ENCODE measurements around the gene LZTS2. TPM values are rescaled to one million over a fixed set of nuclear protein-coding genes. Genes with fewer than 3 reads are reported as not detected.

The LZTS2 gene
- total RNA-seq, 1 donor from 2014 or later, result 19.2 TPM

DNA sequence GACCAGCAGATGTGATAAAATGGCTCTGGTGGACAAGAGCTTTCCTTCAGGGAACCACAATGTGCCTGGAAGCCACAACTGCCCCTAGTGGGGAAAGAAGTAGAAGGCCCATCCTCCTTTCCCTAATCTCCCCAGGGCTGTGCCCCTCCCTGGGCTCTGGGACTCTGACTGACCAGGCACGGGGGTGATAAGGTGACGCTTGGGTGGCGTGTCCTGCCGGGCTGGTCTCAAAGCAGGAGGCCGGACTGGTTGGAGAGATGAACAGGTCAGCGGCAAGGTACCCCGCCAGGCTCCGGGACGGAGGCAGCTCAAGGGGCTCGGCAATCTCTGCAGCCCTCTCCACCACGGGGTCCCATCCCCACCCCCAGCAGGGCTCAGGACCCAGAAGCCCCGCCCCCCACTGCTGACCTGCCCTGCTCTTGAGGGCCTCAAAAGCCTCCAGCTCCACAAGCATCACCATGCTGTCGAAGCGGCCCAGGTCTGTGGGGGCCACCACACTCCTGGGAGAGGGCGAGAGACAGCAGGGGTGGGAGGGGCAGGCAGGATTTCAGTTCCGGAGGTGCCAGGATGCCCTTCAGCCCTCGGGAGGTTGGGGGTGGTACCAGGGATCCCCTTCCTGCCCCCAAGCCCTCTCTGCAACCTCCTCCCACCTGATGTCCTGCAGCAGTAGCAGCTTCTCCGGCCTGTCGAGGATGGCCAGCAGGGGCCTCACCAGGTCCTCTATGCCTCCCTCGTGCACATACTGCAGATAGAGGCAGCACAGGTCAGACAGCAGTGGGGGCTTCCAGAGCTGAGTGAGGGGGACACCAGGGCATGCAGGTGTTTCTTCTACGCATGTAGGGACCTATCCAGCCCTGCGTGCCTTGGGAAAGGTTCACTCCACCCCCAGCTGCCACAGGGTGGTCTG is 12.2 kb downstream of the LZTS2 start:
- intact Hi-C loops (cut with micrococcal nuclease), result loop anchor here (2.0 to 10.0 kb wide), 3 partner anchors 99 to 449 kb away; partner anchors contain the start of gene SLF2

DNA sequence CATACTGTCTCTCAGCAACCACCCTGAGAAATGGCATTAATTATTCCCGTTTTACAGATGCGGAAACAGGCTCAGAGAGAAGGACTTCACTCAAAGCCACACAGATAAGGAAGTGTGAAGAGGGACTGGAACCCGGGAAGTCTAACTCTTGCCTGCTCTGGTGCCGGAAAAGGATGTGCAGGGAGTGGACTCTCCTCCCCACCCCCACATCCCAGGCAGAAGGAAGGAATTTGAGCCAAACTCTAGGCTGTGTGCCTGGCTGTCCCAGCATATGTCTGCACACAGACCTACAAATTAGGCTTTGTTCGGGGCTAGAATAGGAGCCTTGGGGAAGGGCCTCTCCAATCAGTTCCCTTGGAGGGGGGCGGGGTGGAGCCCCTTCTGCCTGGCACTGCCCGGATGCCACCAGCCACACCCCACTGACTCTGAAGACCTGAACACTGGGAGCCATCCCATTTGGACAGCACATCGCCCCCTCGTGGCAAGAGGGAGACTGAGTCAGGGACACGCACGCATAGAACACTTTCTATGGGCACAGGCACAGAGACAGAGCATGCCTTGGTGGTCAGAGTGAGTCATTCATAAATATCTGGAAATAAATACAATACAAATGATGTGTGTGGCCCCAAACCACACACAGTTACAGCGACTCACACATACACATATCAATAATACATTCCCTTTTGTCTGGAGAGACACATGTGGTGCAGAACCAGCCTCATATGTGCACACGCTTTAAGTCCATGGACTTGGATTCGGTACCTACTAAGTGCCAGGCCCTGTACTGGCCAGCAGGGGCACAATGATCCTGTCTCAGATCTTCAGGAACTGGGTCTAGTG is 13.1 kb downstream of the LZTS2 start:
- intact Hi-C loops (cut with micrococcal nuclease), result loop anchor here (1.0 to 10.0 kb wide), 4 partner anchors 13 to 450 kb away; partner anchors contain the start of genes LZTS2 and SLF2

DNA sequence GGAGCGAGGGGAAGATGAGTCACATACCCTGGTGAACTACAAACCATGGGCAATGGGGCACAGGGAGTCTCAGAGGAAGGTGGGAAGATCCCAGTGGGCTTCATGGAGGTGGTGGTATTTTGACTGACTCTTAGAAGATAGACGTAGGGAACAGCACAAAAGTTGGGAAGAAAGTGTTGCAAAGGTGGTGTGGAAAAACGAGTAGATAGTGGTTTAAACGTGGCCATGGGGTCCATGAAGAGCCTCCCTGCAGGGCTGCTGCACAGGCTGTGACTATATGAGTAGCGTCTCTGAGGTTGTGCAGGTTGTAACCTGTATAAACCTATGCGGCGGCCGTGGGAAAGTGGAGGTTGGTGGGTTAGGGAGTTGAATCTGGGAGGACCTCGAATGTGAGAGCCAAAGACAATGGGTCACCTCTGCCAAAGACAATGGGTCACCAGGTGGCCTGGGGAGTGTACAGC is 13.8 kb downstream of the LZTS2 start:
- intact Hi-C loops (cut with micrococcal nuclease), result loop anchor here (1.0 to 10.0 kb wide), 4 partner anchors 14 to 451 kb away; partner anchors contain the start of genes LZTS2 and SLF2

DNA sequence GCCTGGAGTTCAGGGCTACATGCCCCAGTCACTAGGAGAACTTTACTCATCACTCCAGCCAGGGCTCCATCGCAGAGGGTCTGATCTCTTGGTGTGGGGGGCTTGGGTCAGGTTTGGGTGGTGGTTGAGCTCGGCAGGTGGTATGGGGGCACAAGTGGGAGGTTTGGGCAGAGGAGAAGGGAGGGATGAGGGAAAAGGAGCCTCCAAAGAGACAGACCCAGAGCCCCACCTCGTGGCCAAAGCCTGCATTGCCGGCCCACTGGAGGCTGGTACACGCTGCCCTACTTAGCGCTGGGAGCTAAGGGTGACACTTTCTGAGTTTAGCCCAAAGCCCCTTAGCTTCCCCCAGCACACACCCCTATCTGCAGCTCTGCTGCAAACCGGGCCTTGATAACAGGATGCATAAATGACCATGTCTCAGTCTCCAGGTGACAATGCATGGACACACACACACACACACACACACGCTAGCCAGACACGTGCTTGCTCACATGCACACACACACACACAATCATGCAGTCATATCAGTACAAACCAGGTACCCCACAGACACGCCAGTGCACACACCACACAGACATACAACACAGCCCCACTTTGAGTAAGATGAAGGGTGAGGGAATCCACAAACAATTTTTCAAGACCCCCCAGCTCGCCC is 14.7 kb downstream of the LZTS2 start:
- intact Hi-C loops (cut with micrococcal nuclease), result loop anchor here (1.0 to 10.0 kb wide), 4 partner anchors 17 to 340 kb away; partner anchors contain the start of genes PDZD7, SEMA4G, SFXN3 and SLF2

DNA sequence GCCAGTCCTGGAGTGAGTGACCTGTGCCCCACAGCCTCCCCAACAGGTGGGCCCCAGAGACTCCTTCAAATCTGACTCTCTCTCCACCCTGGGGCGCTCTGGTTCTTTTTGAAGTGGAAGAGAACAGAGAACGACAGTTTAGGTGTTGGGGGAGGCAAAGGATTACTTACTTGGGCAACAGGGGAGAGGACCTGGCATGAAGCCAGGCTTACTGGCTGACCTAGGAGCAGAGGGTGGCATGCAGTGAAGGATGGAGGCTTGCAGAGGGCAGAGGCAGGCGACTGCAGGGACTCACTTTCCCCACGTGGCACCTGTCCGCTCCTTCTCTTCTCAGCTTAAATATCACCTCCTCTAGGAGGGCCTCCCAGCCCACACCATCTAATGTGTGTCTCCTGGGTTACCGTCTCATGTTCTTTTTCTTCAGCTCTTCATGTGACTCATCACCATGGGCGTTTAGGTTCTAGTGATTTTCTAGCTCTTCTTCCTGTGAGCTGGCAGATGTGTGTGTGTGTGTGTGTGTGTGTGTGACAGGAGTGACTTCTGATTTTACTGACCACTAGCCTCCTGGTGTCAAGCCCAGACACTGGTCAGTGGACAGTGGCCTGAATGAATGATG is 15.5 kb downstream of the LZTS2 start:
- intact Hi-C loops (cut with micrococcal nuclease), result loop anchor here (1.0 to 10.0 kb wide), 4 partner anchors 16 to 340 kb away; partner anchors contain the start of genes PDZD7, SEMA4G, SFXN3 and SLF2

DNA sequence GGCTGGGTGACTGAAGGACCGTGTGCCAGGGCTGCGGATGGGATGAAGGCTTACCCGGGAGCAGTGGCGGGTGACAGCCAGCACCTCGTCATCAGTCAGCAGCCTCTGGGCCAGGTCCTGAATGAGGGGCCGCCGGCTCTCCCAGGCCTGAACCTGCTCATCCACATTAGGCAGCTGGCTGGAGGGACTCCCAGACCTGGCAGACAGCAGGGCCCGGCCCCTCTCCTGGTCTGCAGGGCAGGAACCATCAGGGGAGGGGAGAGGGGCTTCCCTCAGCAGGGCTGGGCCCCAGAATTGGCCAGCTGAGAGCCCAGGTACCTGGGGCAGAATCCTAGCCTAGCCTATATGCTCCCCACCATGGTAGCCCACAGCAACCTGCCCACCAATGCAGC is 16.0 kb downstream of the LZTS2 start:
- intact Hi-C loops (cut with micrococcal nuclease), result loop anchor here (10.0 kb wide), 1 partner anchor 341 kb away; no protein-coding TSS in a partner anchor

DNA sequence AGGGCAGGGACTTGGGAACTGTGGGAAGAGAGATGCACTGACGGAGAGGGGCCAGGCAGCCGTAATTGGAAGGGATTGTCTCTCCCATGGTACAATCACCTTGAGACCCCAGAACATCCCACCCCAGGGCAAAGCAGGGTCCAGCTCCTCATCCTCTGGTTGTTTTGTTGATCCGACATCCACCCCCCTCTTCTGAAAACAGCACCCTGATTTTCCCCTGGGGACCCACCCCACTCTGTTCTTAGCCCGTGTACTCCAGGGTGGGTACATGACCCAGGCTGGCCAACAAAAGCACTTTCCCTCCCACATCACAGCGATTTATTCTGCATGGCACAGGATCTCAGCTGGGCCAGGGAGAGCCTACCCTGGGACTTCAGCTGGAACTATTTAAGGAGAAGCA is 17.2 kb downstream of the LZTS2 start:
- intact Hi-C loops (cut with micrococcal nuclease), result loop anchor here (10.0 kb wide), 1 partner anchor 342 kb away; no protein-coding TSS in a partner anchor

DNA sequence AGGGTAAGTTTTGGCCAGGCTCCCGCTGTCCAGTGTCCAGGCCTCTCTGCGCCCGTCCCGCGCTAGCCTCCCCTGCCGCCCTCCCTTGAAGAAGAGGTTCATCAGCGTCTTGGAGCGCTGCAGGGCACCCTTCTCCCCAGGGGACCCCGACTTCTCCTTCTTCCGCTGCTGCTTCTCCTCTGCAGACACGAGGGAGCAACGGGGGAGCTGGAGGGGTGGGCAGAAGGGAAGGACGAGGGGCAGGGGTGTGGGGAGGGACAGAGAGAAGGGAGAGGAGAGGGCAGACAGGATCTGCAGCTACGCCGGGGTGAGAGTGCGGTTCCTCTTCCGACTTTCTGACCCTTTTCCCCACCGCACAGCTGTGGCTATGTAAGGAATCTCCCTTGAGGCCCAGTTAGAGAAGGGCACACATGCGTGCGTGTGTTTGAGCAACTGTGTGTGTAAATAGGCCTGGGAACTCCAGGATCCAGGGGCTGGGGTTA is 18.6 kb downstream of the LZTS2 start:
- intact Hi-C loops (cut with micrococcal nuclease), result loop anchor here (2.0 to 10.0 kb wide), 2 partner anchors 25 to 343 kb away; no protein-coding TSS in a partner anchor

DNA sequence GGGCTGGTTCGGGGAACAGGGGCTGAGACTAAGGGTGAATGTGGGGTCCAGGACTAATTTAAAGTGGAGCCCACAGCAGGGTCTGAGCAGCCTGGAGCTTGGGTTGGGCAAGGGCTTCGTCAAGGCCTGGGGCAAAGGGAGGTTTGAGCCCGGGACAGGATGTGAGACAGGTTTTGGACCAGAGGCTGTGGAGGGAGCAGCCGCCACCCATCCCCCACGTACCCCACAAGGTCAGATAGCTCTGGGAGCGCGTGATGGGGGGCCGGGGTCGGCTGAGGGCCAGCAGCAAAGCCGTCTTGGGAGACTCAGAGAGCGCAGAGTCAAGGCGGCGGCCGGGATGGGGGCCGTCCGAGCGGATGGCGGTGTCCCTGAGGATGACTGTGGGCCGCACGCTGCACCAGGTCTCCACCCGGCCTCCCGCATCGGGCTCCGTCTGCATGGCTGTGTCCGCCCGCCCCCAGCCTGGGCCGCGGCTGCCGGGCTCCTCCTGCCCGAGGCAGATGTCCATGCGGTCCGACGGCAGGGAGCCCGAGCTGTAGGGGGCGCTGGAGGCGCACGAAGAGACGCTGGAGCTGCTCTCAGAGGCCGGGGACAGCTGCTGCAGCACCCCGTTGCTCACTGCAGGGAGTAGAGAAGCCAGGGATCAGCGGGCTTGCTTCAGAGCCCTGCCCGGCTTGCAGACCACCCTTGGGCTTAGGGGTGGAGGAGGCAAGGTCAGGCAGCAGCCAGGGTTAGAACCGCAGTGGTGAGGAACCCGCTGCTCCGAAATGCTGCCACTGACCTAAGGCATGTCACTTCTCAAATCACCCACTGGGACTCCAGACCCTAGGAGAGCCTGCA is 19.2 kb downstream of the LZTS2 start:
- intact Hi-C loops (cut with micrococcal nuclease), result loop anchor here (1.0 to 10.0 kb wide), 5 partner anchors 13 to 344 kb away; no protein-coding TSS in a partner anchor

DNA sequence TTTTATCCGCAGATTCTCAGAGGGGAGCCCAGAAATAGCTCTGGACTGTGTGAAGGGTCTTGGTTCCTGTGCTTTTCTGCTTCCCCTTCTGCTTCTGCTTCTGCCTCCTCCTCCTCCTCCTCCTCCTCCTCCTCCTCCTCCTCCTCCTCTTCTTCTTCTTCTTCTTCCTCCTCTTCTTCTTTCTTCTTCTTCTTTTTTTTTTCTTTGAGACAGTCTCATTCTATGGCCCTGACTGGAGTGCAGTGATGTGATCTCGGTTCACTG is 19.8 kb downstream of the LZTS2 start:
- intact Hi-C loops (cut with micrococcal nuclease), result loop anchor here (1.0 to 10.0 kb wide), 5 partner anchors 13 to 345 kb away; no protein-coding TSS in a partner anchor

DNA sequence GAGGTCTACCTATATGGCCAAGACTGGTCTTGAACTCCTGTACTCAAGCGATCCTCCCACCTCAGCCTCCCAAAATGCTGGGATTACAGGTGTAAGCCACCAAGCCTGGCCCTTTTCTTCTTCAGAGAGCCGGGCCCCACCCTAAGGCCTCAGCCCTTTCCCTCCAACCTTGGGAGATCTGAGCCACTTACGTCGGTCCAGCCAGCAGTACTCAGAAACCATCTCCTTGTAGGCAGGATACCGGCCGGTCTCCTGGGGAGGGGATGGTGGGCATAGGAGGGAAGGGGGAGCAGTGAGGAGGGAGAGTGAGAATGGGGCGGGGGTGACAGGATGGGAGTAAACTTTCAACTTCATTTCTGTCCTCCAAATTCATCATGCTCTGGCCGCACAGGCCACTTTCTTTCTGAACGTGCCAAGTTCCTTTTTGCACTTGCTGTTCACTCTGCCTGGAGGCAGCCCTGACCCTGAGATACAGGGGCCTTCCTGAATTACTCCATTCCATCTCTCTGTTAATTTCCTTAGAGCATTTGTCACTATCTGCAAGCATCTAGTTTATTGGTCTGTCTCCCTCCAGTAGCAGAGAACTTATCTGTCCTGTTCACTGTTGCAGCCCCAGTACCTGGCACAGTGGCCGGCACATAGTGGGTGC is 20.9 kb downstream of the LZTS2 start:
- intact Hi-C loops (cut with micrococcal nuclease), result no loop called here

DNA sequence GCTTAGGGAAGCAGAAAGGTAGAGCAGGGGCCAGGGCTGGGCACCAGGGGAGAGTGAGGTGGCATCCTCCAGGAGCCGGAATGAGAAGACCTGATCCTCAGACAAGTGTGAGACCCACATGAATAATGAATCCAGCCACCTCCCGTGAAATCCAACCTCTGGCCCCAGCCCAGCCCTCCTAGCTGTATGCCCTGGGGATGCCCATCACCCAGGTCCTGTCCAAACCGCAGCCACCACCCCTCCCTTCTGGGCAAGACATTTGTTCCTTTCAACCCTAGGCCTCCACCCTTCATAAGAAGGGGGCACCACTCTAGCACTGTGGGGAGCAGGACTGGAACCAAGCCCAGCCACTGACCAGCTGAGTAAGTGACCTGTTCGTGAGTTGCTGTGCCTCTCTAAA is 21.6 kb downstream of the LZTS2 start:
- intact Hi-C loops (cut with micrococcal nuclease), result no loop called here

DNA sequence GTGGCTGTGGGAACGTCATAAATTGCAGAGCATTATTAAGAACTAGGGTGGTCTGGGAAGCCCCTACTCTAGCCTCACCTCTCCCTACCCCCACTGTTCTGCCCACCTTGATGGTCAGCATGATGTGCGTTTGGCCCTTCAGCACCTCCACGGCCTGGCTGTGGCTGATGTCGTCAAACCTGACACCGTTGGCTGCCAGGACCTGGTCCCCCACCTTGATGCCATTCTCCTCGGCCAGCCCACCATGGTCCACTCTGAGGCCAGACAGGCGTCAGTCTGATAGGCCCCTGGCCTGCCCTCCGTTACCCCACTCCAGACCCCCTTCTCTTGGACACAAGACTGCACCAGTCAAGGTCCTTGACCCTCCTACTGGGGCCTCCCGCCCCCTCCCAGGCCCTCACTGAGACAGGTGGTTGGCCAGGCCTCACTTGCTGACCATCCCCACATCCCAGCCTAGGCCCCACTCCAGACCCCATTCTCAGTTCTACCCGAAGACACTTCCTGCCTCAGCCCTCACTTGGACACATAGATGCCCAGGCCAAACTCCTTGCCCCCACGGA is 22.2 kb downstream of the LZTS2 start:
- intact Hi-C loops (cut with micrococcal nuclease), result no loop called here

DNA sequence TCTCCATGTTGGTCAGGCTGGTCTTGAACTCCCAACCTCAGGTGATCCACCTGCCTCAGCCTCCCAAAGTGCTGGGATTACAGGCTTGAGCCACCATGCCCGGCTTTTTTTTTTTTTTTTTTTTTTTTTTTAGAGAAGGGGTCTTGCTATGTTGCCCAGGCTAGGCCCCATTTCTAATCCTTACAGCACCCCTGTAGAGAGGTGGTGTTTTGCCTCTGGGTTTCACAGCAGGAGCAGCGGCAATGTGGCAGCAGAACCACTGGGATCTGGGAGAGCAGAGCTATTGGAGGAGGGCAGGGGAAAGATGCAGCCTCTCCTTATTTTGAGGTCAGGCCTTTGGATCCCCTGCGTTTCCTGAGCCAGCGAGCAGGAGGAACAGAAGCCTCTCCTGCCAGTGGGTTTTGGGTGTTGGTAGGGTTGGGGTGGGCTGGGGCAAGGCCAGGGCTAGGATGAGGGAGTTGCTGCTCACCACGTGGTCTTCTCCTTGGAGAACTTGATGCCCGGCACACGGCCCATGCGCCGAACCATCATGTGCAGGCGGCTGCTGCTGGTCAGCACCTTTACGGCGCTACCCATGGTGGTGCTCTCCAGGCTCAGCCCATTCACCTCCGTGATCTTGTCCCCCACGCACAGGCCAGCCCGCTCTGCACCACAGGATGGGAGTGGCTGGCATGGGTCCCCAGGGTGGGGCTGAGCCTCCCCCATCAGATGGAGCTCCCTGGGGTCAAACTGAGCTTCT is 23.5 kb downstream of the LZTS2 start:
- intact Hi-C loops (cut with micrococcal nuclease), result no loop called here

DNA sequence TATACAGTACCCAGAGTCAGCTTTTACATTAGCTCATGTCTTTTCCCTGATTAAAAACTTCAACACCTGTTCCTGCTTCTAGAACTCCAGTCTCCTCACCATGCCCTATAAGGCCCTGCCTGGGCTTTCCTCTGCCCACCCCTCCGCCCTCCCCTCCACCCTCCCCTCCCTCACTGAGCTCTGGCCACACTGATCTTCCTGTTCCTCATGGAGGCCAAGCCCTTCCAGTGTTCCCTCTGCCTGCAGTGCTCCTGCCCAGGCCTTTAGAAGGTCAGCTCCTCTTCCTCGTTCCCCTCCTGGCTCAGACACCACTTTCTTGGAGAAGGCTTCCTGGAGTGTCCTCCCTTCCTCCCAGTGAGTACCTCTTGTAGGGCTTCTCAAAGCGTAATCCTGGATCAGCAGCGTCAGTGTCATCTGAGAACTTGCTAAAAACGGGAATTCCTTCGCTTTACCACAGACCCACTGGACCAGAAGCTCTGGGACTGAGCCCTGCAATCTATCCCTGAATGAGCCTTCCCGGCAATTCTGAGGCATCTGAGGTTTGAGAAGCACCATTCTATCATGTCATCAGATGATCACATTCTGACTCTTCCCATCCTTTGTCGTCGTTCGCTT is 27.6 kb downstream of the LZTS2 start:
- intact Hi-C loops (cut with micrococcal nuclease), result no loop called here

DNA sequence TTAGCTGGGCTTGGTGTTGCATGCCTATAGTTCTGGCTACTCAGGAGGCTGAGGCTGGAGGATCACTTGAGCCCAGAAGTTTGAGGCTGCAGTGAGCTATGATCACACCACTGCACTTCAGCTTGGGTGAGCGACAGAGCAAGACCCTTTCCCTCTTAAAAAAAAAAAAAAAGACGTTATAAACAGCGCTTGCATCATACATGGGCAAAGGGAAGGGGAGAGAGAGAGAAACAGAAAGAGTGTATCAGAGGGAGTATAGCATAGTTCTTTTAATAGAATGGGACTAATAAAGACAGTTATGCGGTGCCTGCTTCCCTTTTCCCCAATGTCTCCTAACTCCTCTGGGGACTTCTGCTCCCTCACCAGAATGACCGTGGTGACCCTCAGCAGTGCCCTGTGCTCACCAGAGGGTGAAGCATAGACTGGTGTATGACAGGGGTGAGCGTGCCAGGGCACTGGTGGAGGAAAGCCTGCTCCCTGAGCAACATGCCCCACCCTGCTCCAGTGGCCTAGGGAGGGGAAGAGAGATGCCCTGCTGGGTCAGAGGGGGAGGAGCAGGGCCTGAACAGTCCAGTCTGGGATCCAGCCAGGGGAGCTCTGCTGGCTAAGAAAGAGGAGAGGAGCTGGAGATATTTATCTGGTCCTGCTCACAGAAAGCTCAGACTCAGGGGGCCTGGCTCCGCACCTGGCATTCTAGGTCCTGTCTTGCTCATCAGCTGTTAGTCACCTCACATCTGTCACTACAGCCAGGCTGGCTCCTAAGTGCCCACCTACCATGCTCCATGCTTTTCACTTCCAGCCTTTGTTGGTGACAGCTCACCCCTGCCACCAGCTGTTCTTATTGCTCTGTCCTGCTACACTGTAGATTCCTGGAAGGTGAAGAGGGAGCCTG is 29.1 kb downstream of the LZTS2 start:
- intact Hi-C loops (cut with micrococcal nuclease), result no loop called here

All from T-helper 1 cell treated with Interleukin-12 subunit alpha and Interleukin-12 subunit beta and Interleukin-4 antibody, amounts not matched to agents 30 ng/mL and 1 ng/mL, for 36 hours (primary cell).